LNCaP clone FGC (cell line): ENCODE measurements around the gene TROAP.
"Not testable (repeated sequence)": the region's sequence is repeated elsewhere in the genome, so short reads cannot be mapped to it uniquely, and the experiment has no call there.

Experiments
- DNase-seq: peaks from one replicate; pipeline ENCODE4 v3.0.0-alpha.2; 2011; ENCODE audit warnings: low read depth
- H3K4me3 ChIP-seq: 2 replicates; pipeline ENCODE4 v1.5.1; 2011; ENCODE audit warnings: mild to moderate bottlenecking, low read depth, low read length, control low read depth
- TF ChIP-seq, protein P1 (sequence below): IDR thresholded peaks from 2 replicates; pipeline ENCODE4 v1.5.1; 2012; ENCODE audit warnings: mild to moderate bottlenecking; ENCODE audit not compliant: control insufficient read depth, insufficient read depth; ENCODE audit errors: extremely low read depth

TROAP gene

DNA sequence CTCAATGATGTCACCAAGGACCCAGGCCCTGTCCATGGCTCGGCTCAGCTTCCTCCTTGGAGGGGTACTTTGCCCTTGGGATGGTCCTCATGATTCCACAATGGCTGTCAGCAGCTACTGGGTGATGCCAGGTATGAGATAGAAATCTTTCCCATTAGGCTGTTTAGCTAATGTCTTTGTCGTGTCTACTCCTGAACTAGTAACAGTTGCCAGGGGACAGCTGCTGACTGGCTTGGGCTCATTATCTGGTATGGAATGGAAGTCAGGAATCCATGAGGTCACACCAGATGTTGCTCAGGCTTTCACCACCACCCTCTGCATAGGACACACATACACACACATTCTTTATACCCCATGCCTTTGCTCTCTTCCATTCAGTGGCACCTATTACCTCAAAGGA is 18.9 kb upstream of the TROAP start:
- DNase-seq = no peak
- TF ChIP-seq, protein P1, sequence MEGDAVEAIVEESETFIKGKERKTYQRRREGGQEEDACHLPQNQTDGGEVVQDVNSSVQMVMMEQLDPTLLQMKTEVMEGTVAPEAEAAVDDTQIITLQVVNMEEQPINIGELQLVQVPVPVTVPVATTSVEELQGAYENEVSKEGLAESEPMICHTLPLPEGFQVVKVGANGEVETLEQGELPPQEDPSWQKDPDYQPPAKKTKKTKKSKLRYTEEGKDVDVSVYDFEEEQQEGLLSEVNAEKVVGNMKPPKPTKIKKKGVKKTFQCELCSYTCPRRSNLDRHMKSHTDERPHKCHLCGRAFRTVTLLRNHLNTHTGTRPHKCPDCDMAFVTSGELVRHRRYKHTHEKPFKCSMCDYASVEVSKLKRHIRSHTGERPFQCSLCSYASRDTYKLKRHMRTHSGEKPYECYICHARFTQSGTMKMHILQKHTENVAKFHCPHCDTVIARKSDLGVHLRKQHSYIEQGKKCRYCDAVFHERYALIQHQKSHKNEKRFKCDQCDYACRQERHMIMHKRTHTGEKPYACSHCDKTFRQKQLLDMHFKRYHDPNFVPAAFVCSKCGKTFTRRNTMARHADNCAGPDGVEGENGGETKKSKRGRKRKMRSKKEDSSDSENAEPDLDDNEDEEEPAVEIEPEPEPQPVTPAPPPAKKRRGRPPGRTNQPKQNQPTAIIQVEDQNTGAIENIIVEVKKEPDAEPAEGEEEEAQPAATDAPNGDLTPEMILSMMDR = no peak
- no peak overlapping the region for H3K4me3 ChIP-seq

DNA sequence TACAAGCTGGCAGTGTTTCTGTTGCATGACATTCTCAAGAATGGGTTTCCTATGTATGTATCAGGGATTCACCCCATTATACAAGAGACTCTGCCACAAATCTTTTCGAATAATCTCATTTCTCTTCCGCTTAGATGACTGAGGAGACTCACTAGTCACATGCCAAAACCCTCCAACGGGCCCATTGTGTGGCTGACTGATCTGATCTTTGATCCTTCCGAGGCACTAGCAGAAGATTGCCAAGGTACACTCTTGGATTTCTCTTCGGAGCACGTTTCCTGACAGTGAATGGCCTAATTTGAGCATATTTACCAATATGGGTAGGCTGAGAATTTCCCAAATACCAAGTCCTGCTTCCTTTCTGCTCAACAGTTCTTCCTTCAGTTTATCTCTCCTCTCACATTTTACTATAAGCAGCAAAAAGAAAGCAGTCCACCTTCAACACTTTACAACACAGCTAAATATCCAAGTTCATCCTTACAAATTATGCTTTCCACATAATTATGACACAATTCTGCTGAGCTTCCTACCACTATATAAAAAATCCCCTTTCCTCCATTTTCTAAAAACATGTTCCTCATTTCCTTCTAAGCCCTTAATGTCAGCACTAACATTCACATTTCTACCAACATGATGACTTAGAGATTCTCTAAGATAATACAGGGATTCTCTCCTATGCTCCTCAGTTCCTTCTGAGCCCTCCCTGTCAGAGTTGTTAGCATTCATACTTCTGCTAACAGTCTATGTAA is 17.1 kb upstream of the TROAP start:
- H3K4me3 ChIP-seq = no peak overlapping the region
- TF ChIP-seq, protein P1 = no peak
- DNase-seq = no peak

- DNase-seq = no peak
- H3K4me3 ChIP-seq = no peak overlapping the region
- TF ChIP-seq, protein P1 = no peak
Observed at GRCh38 chr12:49309386-49309785, 13.7 kb upstream of the TROAP start.

DNA sequence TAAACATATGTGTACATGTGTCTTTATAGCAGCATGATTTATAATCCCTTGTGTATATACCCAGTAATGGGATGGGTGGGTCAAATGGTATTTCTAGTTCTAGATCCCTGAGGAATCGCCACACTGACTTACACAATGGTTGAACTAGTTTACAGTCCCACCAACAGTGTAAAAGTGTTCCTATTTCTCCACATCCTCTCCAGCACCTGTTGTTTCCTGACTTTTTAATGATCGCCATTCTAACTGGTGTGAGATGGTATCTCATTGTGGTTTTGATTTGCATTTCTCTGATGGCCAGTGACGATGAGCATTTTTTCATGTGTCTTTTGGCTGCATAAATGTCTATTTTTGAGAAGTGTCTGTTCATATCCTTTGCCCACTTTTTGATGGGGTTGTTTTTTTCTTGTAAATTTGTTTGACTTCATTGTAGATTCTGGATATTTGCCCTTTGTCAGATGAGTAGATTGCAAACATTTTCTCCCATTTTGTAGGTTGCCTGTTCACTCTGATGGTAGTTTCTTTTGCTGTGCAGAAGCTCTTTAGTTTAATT is 12.5 kb upstream of the TROAP start:
- H3K4me3 ChIP-seq, DNase-seq: not testable (repeated sequence)

GRCh38 chr12:49314811-49315210 is 8.2 kb upstream of the TROAP start:
- no peak for DNase-seq

GRCh38 chr12:49317118-49317517 is 5.9 kb upstream of the TROAP start:
- not testable (repeated sequence) for DNase-seq, H3K4me3 ChIP-seq

More at GRCh38 chr12:49314811-49315210, 8.2 kb upstream of the TROAP start:
- no peak overlapping the region for H3K4me3 ChIP-seq
- TF ChIP-seq, protein P1 = no peak

- H3K4me3 ChIP-seq = not testable (repeated sequence)
Observed at GRCh38 chr12:49320411-49321103, 2.5 kb upstream of the TROAP start.

GRCh38 chr12:49322367-49322707 is 718 bp upstream of the TROAP start:
- H3K4me3 ChIP-seq = peak overlapping the region; percentile 98
- no peak for DNase-seq
- TF ChIP-seq, protein P1 = no peak

More at GRCh38 chr12:49320411-49321103, 2.5 kb upstream of the TROAP start:
- not testable (repeated sequence) for DNase-seq
